ENCODE measurements around the gene CATSPER1.

The CATSPER1 gene

GRCh38 chr11:66026017-66026529, at the start of gene CATSPER1:
Gene CATSPER1 (minus strand): TSS chr11:66026479. CDS start chr11:66026379, 100 bp downstream.
- no peak for DNase-seq

- no peak for DNase-seq
Observed at GRCh38 chr11:66075273-66075672, 49.0 kb upstream of the CATSPER1 start.

- no peak for DNase-seq
Observed at GRCh38 chr11:66073669-66074068, 47.4 kb upstream of the CATSPER1 start.

DNA sequence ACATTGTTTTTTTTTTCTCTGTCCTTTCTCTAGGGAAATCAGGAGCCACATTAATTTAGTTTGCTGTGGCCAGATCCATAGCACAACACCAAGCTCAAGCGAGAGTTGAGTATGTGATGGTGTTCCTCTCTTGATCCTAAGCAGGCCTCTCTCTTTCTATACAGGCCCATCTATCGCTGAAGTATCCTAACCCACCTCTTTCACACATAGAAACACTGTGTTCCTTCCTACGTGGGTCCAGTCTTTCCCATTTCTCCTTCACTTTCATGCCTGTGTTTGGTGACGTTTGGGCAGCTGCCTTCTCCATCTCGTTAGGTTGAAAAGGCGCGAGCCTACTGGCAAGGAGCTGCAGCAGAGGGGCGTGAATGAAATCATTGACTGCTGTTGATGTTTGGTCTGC, 46.2 kb upstream of the CATSPER1 start:
- no peak for DNase-seq

GRCh38 chr11:66072081-66072480, 45.8 kb upstream of the CATSPER1 start:
- no peak for DNase-seq

DNA sequence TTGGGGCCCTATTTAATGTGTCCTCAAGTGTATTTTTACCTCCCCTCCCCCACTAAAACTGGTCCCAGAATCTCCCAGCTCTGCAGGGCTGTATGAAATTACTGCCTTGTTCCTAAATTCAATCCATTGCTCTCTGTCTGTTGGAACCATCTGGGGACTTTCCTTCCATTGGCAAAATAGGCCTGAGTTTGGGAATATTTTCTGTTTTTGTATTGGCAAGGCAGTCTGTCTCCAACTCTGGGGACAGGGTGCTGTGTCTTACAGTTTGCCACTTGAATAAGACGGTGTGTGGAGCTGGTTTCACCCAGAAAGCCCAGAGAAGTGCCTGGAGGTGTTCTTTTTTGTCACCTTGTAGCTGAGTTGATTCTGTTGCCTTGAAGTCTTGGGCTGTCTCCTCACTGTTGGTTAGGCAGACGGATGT, 45.1 kb upstream of the CATSPER1 start:
- no peak for DNase-seq

DNA sequence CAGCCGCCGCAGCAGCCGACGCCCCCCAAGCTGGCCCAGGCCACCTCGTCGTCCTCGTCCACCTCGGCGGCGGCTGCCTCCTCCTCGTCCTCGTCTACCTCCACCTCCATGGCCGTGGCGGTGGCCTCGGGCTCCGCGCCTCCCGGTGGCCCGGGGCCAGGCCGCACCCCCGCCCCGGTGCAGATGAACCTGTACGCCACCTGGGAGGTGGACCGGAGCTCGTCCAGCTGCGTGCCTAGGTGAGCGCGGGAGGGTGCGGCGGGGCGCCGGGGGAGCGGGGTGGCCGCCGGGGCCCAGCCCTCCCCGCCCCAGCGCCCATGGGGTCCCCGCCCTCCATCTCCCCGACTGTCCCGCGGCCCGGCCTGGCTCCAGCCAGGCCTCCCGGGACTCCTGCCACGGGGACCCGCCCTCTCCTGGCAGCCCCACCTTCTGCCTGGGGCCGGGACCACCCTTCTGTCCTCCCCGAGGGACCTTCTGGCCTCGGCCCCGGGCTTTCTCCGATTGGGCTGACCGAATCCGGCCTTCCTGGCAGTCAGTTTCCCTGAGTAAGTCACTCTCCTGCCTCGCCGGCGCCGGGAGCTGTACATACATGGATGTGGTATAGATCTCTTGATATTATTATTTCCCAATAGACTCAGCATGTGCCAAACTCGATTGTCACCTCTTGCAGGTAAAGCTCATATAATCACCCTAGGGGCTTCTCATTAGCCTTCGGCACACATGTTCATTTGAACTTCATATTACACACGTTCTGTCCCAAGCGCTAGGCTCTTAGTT, 44.5 kb upstream of the CATSPER1 start:
- no peak for DNase-seq

- DNase-seq: peak; percentile 74
Observed at GRCh38 chr11:66069715-66070603, 43.7 kb upstream of the CATSPER1 start, which contains the start of gene PACS1. Gene PACS1 (plus strand): TSS chr11:66070272. CDS start chr11:66070487, 215 bp downstream.

- peak; percentile 45 for DNase-seq
Observed at GRCh38 chr11:66068923-66069714, 42.8 kb upstream of the CATSPER1 start.

GRCh38 chr11:66068154-66068821, 42.0 kb upstream of the CATSPER1 start:
- peak; percentile 72 for DNase-seq

DNA sequence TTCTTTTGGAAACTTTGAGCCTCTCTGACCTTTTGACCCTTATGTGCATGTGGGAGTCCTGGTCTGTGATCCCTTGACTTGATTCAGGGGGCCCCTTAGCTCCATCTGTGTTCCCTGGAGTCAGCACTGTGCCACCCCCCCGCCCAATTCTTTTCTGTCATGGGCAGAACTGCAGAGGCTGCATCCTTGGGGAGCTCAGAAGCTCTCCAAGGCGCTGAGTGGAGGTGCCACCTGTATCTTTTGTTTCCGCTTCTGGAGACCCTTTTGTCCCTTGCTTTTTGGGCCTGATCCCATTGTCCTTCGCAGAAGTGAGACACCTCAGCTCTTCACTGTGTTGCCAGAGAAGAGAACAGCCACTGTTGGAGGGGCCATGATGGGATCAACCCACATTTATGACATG, 41.4 kb upstream of the CATSPER1 start:
- no peak for DNase-seq

DNA sequence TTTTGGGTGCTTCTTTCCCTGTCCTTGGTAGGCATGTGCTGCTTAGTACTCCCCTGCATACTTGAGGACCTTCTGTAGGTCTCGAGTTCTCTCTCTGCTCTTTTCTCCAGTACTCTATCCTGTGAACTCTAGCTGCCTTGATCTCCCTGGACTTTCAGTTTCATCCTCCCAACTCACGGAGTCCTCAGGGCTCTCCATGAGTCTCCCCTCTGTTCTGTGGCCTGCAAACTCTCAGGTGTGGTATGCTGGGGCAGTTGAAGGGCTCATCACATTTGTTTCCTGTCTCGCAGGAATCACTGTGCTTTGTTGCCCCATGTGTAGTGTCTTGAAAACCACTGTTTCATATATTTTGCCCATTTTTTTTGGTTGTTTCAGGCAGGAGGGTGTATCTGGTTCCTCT, 40.5 kb upstream of the CATSPER1 start:
- DNase-seq: no peak

- DNase-seq: no peak
Observed at GRCh38 chr11:66064571-66064970, 38.3 kb upstream of the CATSPER1 start.

GRCh38 chr11:66063900-66064299, 37.6 kb upstream of the CATSPER1 start:
- no peak for DNase-seq

- DNase-seq: no peak
Observed at GRCh38 chr11:66062408-66062807, 36.1 kb upstream of the CATSPER1 start.

DNA sequence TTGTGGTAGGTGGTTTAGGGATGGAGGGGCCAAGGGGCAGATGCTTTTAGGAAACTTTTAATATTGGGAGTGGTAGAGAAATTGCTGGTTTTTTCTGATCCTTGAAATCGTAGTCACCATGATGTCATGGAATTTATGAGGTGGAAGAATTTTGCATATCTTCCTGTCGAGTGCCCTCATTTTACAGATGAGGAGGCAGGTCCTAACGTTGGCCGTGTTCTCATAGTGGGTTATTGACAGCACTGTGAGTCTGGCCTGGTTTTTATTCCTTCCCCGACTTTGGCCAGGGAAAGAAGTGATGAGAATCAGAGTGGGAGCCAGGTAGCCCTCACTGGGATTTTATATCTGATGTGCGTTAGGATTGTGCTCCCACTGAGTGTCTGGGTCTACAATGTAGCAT, 35.0 kb upstream of the CATSPER1 start:
- DNase-seq: no peak

- no peak for DNase-seq
Observed at GRCh38 chr11:66059966-66060680, 33.8 kb upstream of the CATSPER1 start.

DNA sequence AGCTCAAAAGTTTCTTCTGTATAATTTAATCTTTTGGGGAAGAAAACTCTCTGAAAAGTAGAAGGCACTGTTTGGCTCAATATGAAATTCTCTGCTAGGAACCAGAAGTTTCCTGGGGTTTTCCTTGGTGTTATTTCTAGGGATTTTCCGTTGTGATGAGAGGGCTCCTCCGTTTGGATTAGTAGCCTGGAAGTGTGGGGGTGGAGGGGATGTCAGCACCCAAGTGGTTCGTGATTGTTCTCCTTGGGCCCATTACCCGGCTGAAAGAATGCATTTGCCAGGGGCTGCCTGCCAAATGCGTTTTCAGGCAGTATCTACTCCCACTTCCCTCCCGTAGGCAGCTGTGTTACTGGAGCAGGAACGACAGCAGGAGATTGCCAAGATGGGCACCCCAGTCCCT, 30.2 kb upstream of the CATSPER1 start:
- no peak for DNase-seq

DNA sequence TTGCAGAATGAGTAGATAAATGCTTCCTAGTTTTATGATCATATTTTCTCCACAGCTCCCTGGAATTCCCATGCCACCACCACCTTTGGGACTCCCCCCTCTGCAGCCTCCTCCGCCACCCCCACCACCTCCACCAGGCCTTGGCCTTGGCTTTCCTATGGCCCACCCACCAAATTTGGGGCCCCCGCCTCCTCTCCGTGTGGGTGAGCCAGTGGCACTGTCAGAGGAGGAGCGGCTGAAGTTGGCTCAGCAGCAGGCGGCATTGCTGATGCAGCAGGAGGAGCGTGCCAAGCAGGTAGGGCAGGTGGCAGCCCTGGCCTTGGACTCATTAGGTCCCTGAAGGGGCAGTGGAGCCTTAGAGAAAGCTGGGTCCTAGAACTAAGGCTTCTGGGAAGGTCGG, 28.7 kb upstream of the CATSPER1 start:
- DNase-seq: no peak

DNA sequence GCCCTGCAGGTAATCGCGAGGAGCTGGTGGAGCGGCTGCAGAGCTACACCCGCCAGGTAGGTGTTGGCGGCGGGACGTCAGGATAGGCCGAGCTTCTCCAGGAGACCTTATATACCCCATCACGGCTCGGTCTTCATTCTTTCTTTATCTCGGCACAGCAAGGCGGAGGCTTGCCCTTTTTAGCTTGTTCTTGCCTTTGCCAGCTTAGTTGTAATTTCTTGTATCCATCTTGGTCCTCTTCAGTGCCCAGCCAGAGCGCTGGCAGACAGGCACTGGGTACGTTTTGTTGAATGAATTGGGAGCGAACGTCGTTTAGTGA, 26.3 kb upstream of the CATSPER1 start:
- no peak for DNase-seq

- DNase-seq: peak; percentile 92
Observed at GRCh38 chr11:66051766-66052663, 25.7 kb upstream of the CATSPER1 start, which contains the start of gene SF3B2. Gene SF3B2 (plus strand): TSS chr11:66052364. CDS start chr11:66052385, 21 bp downstream.

All from activated CD4-positive, CD25-positive, alpha-beta regulatory T cell treated with anti-CD3 and anti-CD28 coated beads, Interleukin-2, amount 50 U/mL, for 72 hours (primary cell).